Glutamatergic neuron (in vitro differentiated cells): ENCODE data around the gene BAIAP3. TPM values are rescaled to one million over a fixed set of nuclear protein-coding genes. Genes with fewer than 3 reads are reported as not detected.

Experiments used
- DNase-seq: peaks from one replicate; pipeline ENCODE4 v3.0.0; 2022
- H3K27ac Mint-ChIP-seq: one replicate; pipeline ENCODE4 v1.8.0; 2020; ENCODE audit warnings: mild to moderate bottlenecking, mixed read lengths, inconsistent platforms; ENCODE audit not compliant: unreplicated experiment
- H3K27me3 Mint-ChIP-seq: one replicate; pipeline ENCODE4 v1.8.0; 2020; ENCODE audit warnings: mild to moderate bottlenecking, moderate library complexity, mixed read lengths, inconsistent platforms; ENCODE audit not compliant: unreplicated experiment
- H3K36me3 Mint-ChIP-seq: one replicate; pipeline ENCODE4 v1.8.0; 2020; ENCODE audit warnings: mild to moderate bottlenecking, mixed read lengths, inconsistent platforms; ENCODE audit not compliant: unreplicated experiment
- H3K4me1 Mint-ChIP-seq: one replicate; pipeline ENCODE4 v1.8.0; 2020; ENCODE audit warnings: mild to moderate bottlenecking, low read depth, mixed read lengths, inconsistent platforms; ENCODE audit not compliant: unreplicated experiment
- H3K4me3 Mint-ChIP-seq: one replicate; pipeline ENCODE4 v1.8.0; 2020; ENCODE audit warnings: mild to moderate bottlenecking, mixed read lengths, inconsistent platforms; ENCODE audit not compliant: unreplicated experiment
- H3K9me3 Mint-ChIP-seq: one replicate; pipeline ENCODE4 v1.8.0; 2020; ENCODE audit warnings: mild to moderate bottlenecking, moderate library complexity, mixed read lengths, inconsistent platforms; ENCODE audit not compliant: unreplicated experiment
- total RNA-seq: library from RNA; stranded (reverse); fragmentation: NEBNext Ultra II Directional; extraction: Animal tissue kit (Norgen Biotek cat#: 25700); gene quantifications from one replicate; pipeline ENCODE4 v1.2.1, GENCODE V29; 2021; ENCODE audit not compliant: unreplicated experiment
- TF ChIP-seq, protein P1 (sequence below): fragments of 200-600 bp; sonication (generic); IDR thresholded peaks from one replicate; pipeline ENCODE4 v1.5.0; 2021; ENCODE audit not compliant: partially characterized antibody, unreplicated experiment

BAIAP3 gene
- total RNA-seq, 1 donor from 2014 or later: 26.7 TPM

DNA sequence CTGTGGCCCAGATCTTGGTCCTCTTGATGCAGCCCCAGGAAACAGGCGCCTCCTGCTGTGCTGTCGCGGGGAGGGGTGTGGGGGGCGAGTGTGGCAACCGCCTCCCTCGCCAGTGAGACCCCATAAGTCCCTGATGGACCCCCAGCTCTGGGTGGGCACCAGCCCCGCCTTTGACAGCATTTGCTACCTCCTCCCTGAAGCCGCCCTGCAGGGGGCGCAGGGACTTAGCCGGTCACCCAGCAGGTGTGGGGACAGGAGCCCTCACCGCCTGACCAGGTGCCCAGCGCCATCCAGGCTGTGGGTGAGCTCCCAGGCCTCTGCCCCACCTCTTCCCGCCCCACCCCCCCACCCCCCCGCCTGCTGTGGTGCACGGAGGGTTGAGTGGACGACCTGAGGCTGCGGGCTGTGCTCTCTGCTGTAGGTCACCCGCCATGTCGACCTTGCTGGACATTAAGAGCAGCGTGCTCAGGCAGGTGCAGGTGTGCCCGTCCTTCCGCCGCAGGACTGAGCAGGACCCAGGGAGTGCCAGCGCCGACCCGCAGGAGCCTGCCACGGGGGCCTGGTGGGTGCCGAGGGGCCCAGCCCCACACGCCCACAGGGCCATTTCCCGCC is 4.8 kb downstream of the BAIAP3 start:
- Mint-ChIP-seq H3K9me3 (peaks cover 15% of the 10 kb centered on the region), H3K36me3 (no peaks in the 10 kb centered on the region), H3K27me3 (peaks cover 11% of the 10 kb centered on the region), H3K4me3 (no peak overlapping the region), H3K4me1 (peaks cover 2% of the 10 kb centered on the region), H3K27ac (no peak overlapping the region)
- peak; percentile 69 for DNase-seq
- TF ChIP-seq, protein P1, sequence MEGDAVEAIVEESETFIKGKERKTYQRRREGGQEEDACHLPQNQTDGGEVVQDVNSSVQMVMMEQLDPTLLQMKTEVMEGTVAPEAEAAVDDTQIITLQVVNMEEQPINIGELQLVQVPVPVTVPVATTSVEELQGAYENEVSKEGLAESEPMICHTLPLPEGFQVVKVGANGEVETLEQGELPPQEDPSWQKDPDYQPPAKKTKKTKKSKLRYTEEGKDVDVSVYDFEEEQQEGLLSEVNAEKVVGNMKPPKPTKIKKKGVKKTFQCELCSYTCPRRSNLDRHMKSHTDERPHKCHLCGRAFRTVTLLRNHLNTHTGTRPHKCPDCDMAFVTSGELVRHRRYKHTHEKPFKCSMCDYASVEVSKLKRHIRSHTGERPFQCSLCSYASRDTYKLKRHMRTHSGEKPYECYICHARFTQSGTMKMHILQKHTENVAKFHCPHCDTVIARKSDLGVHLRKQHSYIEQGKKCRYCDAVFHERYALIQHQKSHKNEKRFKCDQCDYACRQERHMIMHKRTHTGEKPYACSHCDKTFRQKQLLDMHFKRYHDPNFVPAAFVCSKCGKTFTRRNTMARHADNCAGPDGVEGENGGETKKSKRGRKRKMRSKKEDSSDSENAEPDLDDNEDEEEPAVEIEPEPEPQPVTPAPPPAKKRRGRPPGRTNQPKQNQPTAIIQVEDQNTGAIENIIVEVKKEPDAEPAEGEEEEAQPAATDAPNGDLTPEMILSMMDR: peak; percentile 56

DNA sequence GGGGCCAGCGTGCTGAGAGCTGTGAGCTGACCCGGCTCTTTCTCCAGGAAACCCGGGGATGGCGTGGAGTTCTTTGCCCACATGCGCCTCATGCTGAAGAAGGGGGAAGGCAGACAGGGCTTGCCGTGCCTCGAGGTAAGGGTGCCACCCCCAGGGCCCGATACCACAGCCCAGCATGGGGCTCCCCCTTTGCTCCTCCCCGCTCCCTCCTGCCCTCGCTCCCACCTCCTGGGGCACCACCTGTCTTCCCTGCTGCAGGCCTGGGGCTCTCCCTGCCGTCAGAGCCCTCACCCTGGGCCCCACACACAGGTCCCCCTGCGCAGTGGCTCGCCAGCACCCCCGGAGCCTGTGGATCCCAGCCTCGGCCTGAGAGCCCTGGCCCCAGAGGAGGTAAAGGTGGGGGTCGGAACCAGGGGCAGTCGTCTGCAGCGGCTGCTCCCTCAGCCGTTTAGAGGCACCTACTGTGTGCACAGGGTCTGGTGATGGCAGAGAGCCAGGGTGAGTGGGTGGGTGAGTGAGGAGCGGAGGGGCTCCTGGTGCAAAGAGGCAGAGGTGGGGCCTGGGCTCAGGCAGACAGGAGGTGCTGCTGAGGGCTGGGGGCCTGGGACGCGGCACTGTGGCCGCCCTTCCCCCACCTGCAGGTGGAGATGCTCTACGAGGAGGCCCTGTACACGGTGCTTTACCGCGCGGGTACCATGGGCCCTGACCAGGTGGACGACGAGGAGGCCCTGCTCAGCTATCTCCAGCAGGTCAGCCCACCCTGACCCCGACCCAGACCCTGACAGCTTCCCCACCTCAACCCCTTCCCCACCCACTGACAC is 5.6 kb downstream of the BAIAP3 start:
- Mint-ChIP-seq H3K4me1 (peaks cover 2% of the 10 kb centered on the region), H3K27ac (no peak overlapping the region), H3K9me3 (peaks cover 15% of the 10 kb centered on the region), H3K27me3 (peaks cover 14% of the 10 kb centered on the region), H3K36me3 (no peaks in the 10 kb centered on the region), H3K4me3 (no peak overlapping the region)
- TF ChIP-seq, protein P1: no peak
- no peak for DNase-seq

- Mint-ChIP-seq H3K4me1 (no peaks in the 10 kb centered on the region), H3K9me3 (peaks cover 13% of the 10 kb centered on the region), H3K27me3 (peaks cover 14% of the 10 kb centered on the region), H3K36me3 (no peaks in the 10 kb centered on the region), H3K27ac (no peak overlapping the region), H3K4me3 (no peak overlapping the region)
- no peak for DNase-seq
- TF ChIP-seq, protein P1: no peak
These were observed 7.5 kb downstream of the BAIAP3 start for GRCh38 chr16:1340730-1341494.

GRCh38 chr16:1341495-1342420 is 8.3 kb downstream of the BAIAP3 start:
- Mint-ChIP-seq H3K4me1 (no peaks in the 10 kb centered on the region), H3K27ac (peak overlapping the region; percentile 91), H3K36me3 (no peaks in the 10 kb centered on the region), H3K4me3 (peak overlapping the region; percentile 55), H3K9me3 (peaks cover 11% of the 10 kb centered on the region), H3K27me3 (peaks cover 14% of the 10 kb centered on the region)
- TF ChIP-seq, protein P1: no peak
- DNase-seq: no peak
